Gastroesophageal sphincter (tissue), 3 donors: ENCODE data around the gene ONECUT1.

ENCODE experiments used
- CTCF ChIP-seq, 4 experiments: fragments of 200-600 bp in 2 of 4; fragments of 450-650 bp in 2 of 4; sonication (generic) in 1 of 4; IDR thresholded peaks; one replicate each; pipeline ENCODE4 v1.5.1; 2017 to 2019; ENCODE audit warnings: antibody characterized with exemption in 4 of 4, mild to moderate bottlenecking in 2 of 4, moderate library complexity in 2 of 4
- EP300 ChIP-seq: sonication (generic); formaldehyde crosslinking; IDR thresholded peaks from one replicate; pipeline ENCODE4 v1.6.1; 2017; ENCODE audit warnings: antibody characterized with exemption, mild to moderate bottlenecking
- POLR2A ChIP-seq, 2 donors: fragments of 450-650 bp; IDR thresholded peaks; one replicate each; pipeline ENCODE4 v1.6.1; 2017; ENCODE audit warnings: antibody characterized with exemption in 2 of 2, mild to moderate bottlenecking in 2 of 2, moderate library complexity in 1 of 2
- POLR2AphosphoS5 ChIP-seq: sonication (generic); formaldehyde crosslinking; IDR thresholded peaks from one replicate; pipeline ENCODE4 v1.6.1; 2017; ENCODE audit warnings: antibody characterized with exemption

GRCh38 chr15:52751522-52751921 is 38.6 kb downstream of the ONECUT1 start:
- TF ChIP-seq CTCF (IDR thresholded peaks at IDR 0.05) (no peak), EP300 (no peak), POLR2AphosphoS5 (no peak), POLR2A (IDR thresholded peaks at IDR 0.05) (no peak)
